Thoracic aorta (tissue), 2 donors: ENCODE data around the gene TBC1D3B. TPM values are rescaled to one million over a fixed set of nuclear protein-coding genes. Genes with fewer than 3 reads are reported as not detected.
"Not testable (repeated sequence)": the region's sequence is repeated elsewhere in the genome, so short reads cannot be mapped to it uniquely, and the experiment has no call there.

Experiments
- ATAC-seq: fragments of 150-250 bp; one replicate; pipeline ENCODE4 v1.8.0; 2017; ENCODE audit warnings: low read depth; ENCODE audit not compliant: insufficient number of reproducible peaks, low FRiP score
- DNase-seq: peaks from one replicate; pipeline ENCODE4 v3.0.0-alpha.2; 2020; ENCODE audit warnings: low spot score
- H3K27ac ChIP-seq, 2 donors: fragments of 200-600 bp; sonication (generic); 1 replicate in 1 of 2; 2 replicates in 1 of 2; pipeline ENCODE4 v1.5.1; 2016; ENCODE audit warnings: mild to moderate bottlenecking in 2 of 2, moderate library complexity in 2 of 2
- H3K27me3 ChIP-seq: fragments of 200-600 bp; sonication (generic); replicated peaks from 2 replicates; pipeline ENCODE4 v1.6.0; 2016; ENCODE audit warnings: mild to moderate bottlenecking; ENCODE audit not compliant: insufficient read depth
- H3K36me3 ChIP-seq: fragments of 200-600 bp; sonication (generic); one replicate; pipeline ENCODE4 v1.5.1; 2016
- H3K4me1 ChIP-seq, 2 donors: fragments of 200-600 bp; sonication (generic); 1 replicate in 1 of 2; 2 replicates in 1 of 2; pipeline versions ENCODE4 v1.5.1 to v1.6.0; 2016; ENCODE audit warnings: low read depth in 2 of 2, mild to moderate bottlenecking in 1 of 2; ENCODE audit not compliant: control insufficient read depth in 1 of 2
- H3K4me3 ChIP-seq: fragments of 200-600 bp; sonication (generic); 2 replicates; pipeline ENCODE4 v1.5.1; 2016; ENCODE audit warnings: mild to moderate bottlenecking
- H3K9me3 ChIP-seq: fragments of 200-600 bp; sonication (generic); 2 replicates; pipeline ENCODE4 v1.5.1; 2016
- CTCF ChIP-seq: fragments of 200-600 bp; sonication (generic); IDR thresholded peaks from one replicate; pipeline ENCODE4 v1.5.1; 2019; ENCODE audit warnings: antibody characterized with exemption
- total RNA-seq, 2 donors: library from RNA; depleted of rRNA; stranded (reverse); fragments of >200 nt; gene quantifications; one replicate each; pipeline versions ENCODE4 v1.1.0 to v1.2.3, GENCODE V29; 2016

TBC1D3B gene
- total RNA-seq, 2 donors from 2014 or later = 4.0 TPM; not detected in 1

- Histone ChIP-seq H3K9me3 (no peaks in the 10 kb centered on the region), H3K4me3 (no peak overlapping the region), H3K4me1 (no peaks in the 10 kb centered on the region), H3K36me3 (no peaks in the 10 kb centered on the region), H3K27me3 (no peaks in the 10 kb centered on the region), H3K27ac (no peak overlapping the region)
- DNase-seq = no peak
- ATAC-seq = no peak
- no peak for TF ChIP-seq CTCF
Observed at GRCh38 chr17:36197387-36197703, 20.9 kb upstream of the TBC1D3B start.

DNA sequence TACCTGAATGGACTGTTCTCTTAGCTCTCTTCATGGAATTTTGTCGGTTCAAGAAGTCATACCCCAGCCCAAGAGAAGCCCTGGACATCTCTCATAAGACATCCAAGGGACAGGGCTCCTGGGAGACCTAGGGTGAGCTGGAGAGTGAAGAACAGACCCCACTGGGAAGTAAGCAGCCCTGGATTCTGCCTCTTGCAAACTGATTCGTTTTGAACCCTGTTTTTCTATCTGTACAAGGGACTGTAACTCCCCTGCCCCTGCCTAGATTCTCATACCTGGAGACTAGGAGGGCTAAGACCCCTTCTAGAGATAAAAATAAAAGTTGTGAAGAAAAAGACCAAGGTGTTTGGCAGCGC lies 19.7 kb upstream of the TBC1D3B start:
- peaks cover 0 to 4% of the 10 kb centered on the region in 2 donors for H3K4me1 ChIP-seq
- no peak for TF ChIP-seq CTCF
- H3K27me3 ChIP-seq = no peaks in the 10 kb centered on the region
- no peak overlapping the region for H3K4me3 ChIP-seq
- H3K36me3 ChIP-seq = no peaks in the 10 kb centered on the region
- no peaks in the 10 kb centered on the region for H3K9me3 ChIP-seq
- no peak for ATAC-seq
- no peak for DNase-seq
- no peak overlapping the region for H3K27ac ChIP-seq

DNA sequence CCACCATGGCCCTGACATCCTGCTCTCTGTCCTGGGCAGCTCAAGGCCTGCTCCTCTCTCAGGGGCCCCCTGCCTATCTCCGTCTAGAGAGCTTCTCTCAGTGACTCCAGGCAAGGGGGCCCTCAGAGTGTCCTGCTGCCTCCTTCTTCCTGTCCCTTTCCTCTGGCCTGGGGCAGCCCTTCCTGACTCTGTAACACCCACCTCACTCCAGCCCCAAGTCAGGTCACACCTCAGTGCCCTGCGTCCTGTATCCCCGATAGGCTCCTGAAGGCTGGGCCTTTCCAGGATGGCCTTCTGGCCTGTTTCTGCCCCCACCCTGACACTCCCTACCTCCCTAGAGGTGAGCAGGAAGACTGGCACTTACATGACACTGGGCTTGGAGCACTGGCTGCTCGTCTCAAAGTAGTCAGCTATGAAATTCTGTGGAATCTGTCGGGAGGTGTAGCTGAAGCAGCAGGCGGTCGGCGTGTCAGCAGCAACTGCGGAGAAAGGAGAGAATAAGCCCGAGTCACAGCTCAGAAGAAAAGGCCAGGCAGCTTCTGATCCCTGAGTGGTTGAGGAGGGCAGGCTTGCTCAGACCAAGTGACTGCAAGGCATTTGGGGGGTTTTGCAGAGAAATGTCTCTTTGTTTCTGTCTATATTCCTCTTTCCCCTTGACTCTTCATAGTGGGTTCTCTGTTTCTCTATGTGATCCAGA lies 19.1 kb upstream of the TBC1D3B start:
- Histone ChIP-seq H3K27me3 (no peaks in the 10 kb centered on the region), H3K36me3 (no peaks in the 10 kb centered on the region), H3K4me1 (peaks cover 0 to 4% of the 10 kb centered on the region in 2 donors), H3K9me3 (no peaks in the 10 kb centered on the region), H3K27ac (no peak overlapping the region), H3K4me3 (no peak overlapping the region)
- no peak for DNase-seq
- ATAC-seq = no peak
- TF ChIP-seq CTCF = no peak

- not testable (repeated sequence) for H3K9me3 ChIP-seq, DNase-seq, H3K4me1 ChIP-seq, H3K4me3 ChIP-seq, H3K27ac ChIP-seq, ATAC-seq, H3K36me3 ChIP-seq, H3K27me3 ChIP-seq
Observed at GRCh38 chr17:36194832-36195433, 18.5 kb upstream of the TBC1D3B start.

- not testable (repeated sequence) for ATAC-seq, H3K36me3 ChIP-seq, H3K4me3 ChIP-seq, H3K4me1 ChIP-seq, H3K9me3 ChIP-seq, H3K27ac ChIP-seq, H3K27me3 ChIP-seq, DNase-seq
Observed at GRCh38 chr17:36194147-36194831, 17.9 kb upstream of the TBC1D3B start.

DNA sequence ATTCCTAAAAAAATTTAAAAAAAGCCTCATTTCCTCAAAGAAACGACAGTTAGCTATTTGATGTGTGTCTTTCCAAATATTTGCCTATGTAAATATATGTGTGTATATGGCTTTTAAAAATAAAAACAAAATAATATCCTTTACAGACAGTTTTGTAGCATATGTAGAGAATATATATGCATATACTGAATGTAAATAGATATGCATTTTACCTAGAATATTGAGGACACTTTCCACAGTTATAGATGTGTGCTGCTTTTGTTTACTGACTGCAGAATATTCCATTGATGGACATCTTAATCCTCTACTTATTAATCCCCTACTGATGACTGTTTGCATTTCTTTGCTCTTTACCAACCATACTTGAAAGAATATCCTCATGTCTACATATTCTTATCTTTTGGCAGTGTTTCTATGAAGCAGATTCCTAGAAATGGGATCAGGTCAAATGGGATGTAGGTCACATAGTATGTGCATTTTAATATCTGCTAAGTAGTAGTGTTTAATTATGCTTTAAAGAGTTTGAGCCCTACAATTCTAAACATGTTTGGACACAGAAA lies 16.9 kb upstream of the TBC1D3B start:
- H3K9me3 ChIP-seq = no peaks in the 10 kb centered on the region
- peaks cover 0 to 4% of the 10 kb centered on the region in 2 donors for H3K4me1 ChIP-seq
- no peak overlapping the region for H3K27ac ChIP-seq
- ATAC-seq (no peak), DNase-seq (no peak)
- no peaks in the 10 kb centered on the region for H3K27me3 ChIP-seq
- H3K4me3 ChIP-seq = no peak overlapping the region
- TF ChIP-seq CTCF = no peak
- no peaks in the 10 kb centered on the region for H3K36me3 ChIP-seq

- not testable (repeated sequence) for H3K27me3 ChIP-seq, H3K9me3 ChIP-seq, ATAC-seq, H3K4me3 ChIP-seq, DNase-seq, H3K36me3 ChIP-seq, H3K27ac ChIP-seq, H3K4me1 ChIP-seq
Observed at GRCh38 chr17:36190549-36191330, 14.3 kb upstream of the TBC1D3B start.

DNA sequence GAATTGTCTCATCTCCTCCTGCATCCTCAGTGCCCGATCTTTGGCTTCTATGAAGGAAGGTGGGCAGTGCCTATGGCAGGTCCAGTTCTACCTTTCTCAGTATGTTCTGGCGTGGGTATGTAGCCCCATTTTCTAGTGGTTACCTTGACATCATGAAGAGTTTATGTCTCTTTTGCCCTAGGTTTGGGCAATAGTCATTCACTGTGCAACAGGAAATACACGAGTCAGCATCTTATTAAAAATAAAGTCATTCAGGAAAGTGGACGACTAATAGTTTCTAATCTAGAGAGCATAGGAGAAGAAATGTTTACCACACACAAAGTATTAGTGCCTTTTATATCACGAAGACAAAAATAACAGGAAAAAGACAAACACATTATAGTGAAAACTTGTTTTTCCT lies 13.6 kb upstream of the TBC1D3B start:
- not testable (repeated sequence) for DNase-seq, ATAC-seq, H3K4me3 ChIP-seq, H3K4me1 ChIP-seq, H3K27ac ChIP-seq, H3K27me3 ChIP-seq, H3K36me3 ChIP-seq, H3K9me3 ChIP-seq
